ENCODE data around the gene ACTN1.

Gene ACTN1

DNA sequence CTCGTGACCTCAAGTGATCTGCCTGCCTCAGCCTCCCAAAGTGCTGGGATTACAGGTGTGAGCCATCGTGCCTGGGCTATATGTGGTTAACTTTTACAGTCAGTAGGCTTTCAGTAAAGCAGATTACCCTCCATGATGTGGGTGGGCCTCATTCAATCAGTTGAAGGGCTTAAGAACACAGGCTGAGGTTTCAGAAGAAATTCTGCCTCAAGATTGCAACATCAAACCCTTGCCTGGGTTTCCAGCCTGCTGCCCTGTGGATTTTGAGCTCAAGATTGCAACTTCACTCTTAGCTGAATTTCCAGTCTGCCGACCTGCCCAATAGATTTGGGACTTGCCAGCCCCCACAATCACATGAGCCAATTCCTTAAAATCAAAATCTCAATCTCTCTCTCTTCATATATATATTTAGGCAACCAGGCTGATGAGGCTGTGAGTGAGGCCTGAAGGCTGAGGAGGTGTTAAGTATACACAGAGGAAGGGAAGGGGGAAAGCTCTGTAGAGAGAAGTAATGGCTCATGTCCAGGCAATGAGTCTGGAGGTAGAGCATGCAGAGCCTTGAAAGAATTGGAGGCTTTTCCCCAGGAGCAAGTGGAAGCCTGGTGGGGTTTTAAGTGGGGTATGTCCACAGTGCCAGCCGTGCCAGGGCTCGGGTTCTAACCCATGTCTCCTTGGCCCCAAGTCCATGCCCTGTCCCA, 33.3 kb upstream of the ACTN1 start:
- TF ChIP-seq, protein P1, sequence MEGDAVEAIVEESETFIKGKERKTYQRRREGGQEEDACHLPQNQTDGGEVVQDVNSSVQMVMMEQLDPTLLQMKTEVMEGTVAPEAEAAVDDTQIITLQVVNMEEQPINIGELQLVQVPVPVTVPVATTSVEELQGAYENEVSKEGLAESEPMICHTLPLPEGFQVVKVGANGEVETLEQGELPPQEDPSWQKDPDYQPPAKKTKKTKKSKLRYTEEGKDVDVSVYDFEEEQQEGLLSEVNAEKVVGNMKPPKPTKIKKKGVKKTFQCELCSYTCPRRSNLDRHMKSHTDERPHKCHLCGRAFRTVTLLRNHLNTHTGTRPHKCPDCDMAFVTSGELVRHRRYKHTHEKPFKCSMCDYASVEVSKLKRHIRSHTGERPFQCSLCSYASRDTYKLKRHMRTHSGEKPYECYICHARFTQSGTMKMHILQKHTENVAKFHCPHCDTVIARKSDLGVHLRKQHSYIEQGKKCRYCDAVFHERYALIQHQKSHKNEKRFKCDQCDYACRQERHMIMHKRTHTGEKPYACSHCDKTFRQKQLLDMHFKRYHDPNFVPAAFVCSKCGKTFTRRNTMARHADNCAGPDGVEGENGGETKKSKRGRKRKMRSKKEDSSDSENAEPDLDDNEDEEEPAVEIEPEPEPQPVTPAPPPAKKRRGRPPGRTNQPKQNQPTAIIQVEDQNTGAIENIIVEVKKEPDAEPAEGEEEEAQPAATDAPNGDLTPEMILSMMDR (IDR thresholded peaks at IDR 0.05; ENCODE audit: low read depth, low read length): no peak
- no peak overlapping the region for H3K4me3 ChIP-seq (ENCODE audit: low read depth, low read length)

DNA sequence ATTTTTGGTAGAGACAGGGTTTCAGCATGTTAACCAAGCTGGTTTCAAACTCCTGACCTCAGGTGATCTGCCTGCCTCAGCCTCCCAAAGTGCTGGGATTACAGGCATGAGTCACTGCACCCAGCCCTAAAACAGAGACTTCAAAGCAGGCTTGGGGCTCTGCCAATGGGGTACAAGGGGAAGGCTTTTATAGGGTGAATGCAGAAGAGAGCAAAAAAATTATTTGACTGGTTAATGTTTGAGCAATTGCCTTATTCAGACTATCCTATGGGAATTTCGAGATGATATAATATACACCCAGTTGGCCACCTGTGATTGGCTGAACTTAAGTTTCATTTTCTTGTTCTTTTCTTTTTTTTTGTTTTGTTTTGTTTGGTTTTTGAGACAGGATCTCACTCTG, 31.5 kb upstream of the ACTN1 start:
- TF ChIP-seq, protein P1 (IDR thresholded peaks at IDR 0.05; ENCODE audit: low read depth, low read length): no peak
- H3K4me3 ChIP-seq (ENCODE audit: low read depth, low read length): no peak overlapping the region

DNA sequence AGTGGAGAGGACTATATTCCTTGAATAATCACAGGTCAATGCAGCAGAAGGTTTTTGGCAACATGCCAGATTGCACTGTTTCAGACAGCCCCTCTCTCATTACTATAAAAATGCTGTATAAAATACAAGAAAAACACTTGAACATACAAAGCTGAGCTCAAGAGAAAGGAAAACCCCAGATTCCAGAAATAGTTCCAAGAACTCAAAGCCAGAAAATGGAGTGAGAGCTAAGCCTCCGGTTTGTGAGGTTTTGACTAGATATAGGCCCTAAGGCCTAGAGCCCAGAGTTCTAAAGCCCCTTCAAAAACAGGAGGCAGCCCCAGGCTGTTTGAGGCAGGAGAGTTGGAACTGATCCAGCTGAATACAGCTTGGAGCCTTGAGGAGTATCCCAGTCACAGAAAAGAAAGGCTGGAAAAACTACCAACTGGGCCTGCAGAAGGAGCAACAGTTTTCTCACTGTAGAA, 29.4 kb upstream of the ACTN1 start:
- no peak overlapping the region for H3K4me3 ChIP-seq (ENCODE audit: low read depth, low read length)
- TF ChIP-seq, protein P1 (IDR thresholded peaks at IDR 0.05; ENCODE audit: low read depth, low read length): no peak

DNA sequence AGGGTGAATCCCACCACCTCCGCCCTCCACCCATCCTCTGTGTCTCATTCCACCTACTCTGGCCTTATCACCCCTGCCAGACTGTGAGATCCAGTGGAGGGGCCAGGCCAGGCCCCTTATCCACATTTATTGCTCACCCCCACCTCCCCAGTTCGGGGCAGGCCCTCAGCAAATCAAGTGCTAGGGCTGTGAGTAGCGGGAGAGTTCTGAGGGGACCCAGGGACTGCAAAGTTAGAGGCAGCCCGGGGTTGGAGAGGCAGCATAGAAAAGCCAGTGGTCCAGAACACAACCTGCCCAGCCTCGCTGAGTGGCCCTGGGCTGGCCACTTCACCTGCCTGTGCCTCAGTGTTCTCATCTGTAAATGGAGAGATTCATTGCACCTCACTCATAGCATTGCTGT, 27.2 kb upstream of the ACTN1 start:
- no peak overlapping the region for H3K4me3 ChIP-seq (ENCODE audit: low read depth, low read length)
- TF ChIP-seq, protein P1 (IDR thresholded peaks at IDR 0.05; ENCODE audit: low read depth, low read length): no peak

DNA sequence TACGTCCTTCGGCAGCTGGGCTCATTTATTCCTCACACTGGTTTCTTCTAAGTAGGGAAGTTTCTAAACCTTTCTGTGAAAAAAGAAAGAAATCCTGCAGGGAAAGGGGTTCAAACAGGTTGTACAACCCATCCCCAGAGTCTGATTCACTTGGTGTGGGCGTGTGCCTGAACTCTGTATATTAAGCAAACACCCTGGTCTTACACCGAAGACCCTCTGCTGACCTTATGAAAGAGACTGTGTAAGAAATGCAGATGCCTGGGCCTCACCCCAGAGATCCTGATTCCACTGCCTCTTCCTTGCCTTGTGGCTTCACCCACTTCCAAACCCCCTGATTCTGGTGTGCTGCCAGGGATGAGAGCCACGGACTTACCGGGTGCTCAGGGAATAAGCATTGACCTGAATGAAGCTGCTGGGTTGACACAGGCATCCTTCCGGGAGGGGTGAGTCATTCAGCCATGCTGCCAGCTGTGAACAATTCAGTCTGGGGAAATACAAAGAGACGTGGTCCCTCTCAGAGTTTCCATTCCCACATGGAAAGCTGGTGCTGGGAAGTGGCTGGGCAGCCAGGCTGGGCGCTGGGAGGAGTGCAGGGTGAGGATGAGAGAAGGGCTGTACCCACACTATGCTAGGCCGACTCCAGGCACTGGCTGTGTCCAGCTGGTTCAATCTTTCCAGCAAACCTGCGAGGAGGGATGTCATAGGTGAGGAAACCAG, 26.5 kb upstream of the ACTN1 start:
- H3K4me3 ChIP-seq (ENCODE audit: low read depth, low read length): no peak overlapping the region
- TF ChIP-seq, protein P1 (IDR thresholded peaks at IDR 0.05; ENCODE audit: low read depth, low read length): no peak

DNA sequence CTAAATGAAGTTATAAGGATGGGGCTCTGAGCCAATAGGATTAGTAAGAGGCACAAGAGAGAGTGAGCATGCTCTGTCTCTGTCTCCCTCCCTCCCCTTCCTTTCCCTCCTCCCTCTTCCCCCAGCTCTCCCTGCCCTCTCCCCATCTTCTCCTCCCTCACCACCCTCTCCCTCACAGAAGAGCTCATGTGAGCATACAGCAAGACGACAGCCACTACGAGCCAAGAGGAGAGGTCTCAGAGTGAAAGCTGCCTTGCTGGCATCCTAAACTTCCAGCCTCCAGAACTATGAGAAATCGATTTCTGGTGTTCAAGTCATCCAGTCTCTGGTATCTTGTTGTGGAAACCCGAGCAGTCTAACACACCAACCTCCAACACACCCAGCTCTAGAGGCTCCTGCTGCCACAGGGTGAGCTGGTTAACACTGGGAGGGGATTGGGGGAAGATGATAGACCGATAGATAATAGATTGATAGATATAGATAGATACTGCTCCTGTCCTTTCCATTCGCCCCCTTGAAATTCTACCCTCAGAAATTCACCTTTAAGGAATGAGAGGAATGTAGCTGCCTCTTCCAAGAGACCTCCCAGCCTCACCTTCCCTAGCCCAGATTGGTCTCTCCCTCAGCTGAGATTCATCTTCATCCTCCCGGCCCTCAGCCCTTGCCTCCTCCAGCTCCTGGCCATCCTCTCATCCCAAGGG, 25.8 kb upstream of the ACTN1 start:
- H3K4me3 ChIP-seq (ENCODE audit: low read depth, low read length): no peak overlapping the region
- TF ChIP-seq, protein P1 (IDR thresholded peaks at IDR 0.05; ENCODE audit: low read depth, low read length): no peak

DNA sequence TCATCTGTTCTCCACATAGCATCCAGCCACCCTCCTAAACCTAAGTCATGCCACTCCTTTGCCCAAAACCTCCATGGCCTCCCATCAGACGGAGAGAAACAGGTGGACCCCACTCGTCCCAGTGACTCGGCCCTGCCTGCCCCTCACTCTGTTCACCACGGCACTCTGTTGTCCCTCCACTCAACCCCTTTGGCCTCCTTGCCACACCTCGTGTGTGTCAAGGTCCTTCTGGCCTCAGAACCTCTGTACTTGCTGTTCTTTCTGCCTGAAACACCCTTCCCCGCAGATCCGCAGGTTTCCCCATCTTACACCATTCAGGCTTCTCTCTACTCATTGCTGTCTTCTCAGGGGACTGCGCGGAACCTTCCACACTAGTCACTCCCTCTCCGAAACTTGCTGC, 24.5 kb upstream of the ACTN1 start:
- no peak overlapping the region for H3K4me3 ChIP-seq (ENCODE audit: low read depth, low read length)
- TF ChIP-seq, protein P1 (IDR thresholded peaks at IDR 0.05; ENCODE audit: low read depth, low read length): no peak

Data from WI38 (cell line).